NT2/D1 (cell line): ENCODE data around the gene ALDH3B2.
"Not testable (repeated sequence)": the region's sequence is repeated elsewhere in the genome, so short reads cannot be mapped to it uniquely, and the experiment has no call there.

Experiments
- SUZ12 ChIP-seq: IDR thresholded peaks from 2 replicates; pipeline ENCODE4 v1.6.1; 2011; ENCODE audit not compliant: insufficient read length, insufficient read depth; ENCODE audit errors: extremely low read depth
- YY1 ChIP-seq: IDR thresholded peaks from 2 replicates; pipeline ENCODE4 v1.6.1; 2011; ENCODE audit not compliant: insufficient read length, insufficient read depth
- ZNF274 ChIP-seq: IDR thresholded peaks from 2 replicates; pipeline ENCODE4 v1.6.1; 2011; ENCODE audit warnings: mild to moderate bottlenecking, low read depth, low read length

- not testable (repeated sequence) for TF ChIP-seq YY1, ZNF274, SUZ12
Observed at GRCh38 chr11:67682126-67683034, 8.0 kb upstream of the ALDH3B2 start.
